ENCODE measurements around the gene SNCB.
"Not testable (repeated sequence)": the region's sequence is repeated elsewhere in the genome, so short reads cannot be mapped to it uniquely, and the experiment has no call there.

The SNCB gene

GRCh38 chr5:176606032-176606431 lies 24.3 kb downstream of the SNCB start:
- Histone ChIP-seq H3K27me3 (ENCODE audit: insufficient read depth, low read length, poor library complexity, severe bottlenecking) (no peaks in the 10 kb centered on the region), H3K4me1 (ENCODE audit: insufficient read depth, low read length, poor library complexity, severe bottlenecking) (no peaks in the 10 kb centered on the region), H3K9me2 (replicated peaks; ENCODE audit: low read depth, low read length) (no peaks in the 10 kb centered on the region), H3K9ac (ENCODE audit: low read depth, low read length, poor library complexity, severe bottlenecking) (no peak overlapping the region), H3K4me2 (ENCODE audit: low read depth, low read length, poor library complexity, severe bottlenecking) (no peak overlapping the region), H2AFZ (ENCODE audit: low read length) (no peak overlapping the region), H4K20me1 (ENCODE audit: insufficient read depth, low read length, poor library complexity, severe bottlenecking) (no peaks in the 10 kb centered on the region), H3K4me3 (ENCODE audit: low read length, poor library complexity, severe bottlenecking) (no peak overlapping the region), H3F3A (ENCODE audit: low read depth) (no peaks in the 10 kb centered on the region), H3K79me2 (ENCODE audit: insufficient read depth, low read length) (no peaks in the 10 kb centered on the region), H3K36me3 (ENCODE audit: insufficient read depth, low read length) (no peaks in the 10 kb centered on the region), H3K9me3 (ENCODE audit: insufficient read depth, low read depth, low read length) (no peaks in the 10 kb centered on the region)
- TF ChIP-seq EZH2phosphoT487 (IDR thresholded peaks at IDR 0.05; ENCODE audit: borderline replicate concordance): no peak
- TF ChIP-seq, protein P1, sequence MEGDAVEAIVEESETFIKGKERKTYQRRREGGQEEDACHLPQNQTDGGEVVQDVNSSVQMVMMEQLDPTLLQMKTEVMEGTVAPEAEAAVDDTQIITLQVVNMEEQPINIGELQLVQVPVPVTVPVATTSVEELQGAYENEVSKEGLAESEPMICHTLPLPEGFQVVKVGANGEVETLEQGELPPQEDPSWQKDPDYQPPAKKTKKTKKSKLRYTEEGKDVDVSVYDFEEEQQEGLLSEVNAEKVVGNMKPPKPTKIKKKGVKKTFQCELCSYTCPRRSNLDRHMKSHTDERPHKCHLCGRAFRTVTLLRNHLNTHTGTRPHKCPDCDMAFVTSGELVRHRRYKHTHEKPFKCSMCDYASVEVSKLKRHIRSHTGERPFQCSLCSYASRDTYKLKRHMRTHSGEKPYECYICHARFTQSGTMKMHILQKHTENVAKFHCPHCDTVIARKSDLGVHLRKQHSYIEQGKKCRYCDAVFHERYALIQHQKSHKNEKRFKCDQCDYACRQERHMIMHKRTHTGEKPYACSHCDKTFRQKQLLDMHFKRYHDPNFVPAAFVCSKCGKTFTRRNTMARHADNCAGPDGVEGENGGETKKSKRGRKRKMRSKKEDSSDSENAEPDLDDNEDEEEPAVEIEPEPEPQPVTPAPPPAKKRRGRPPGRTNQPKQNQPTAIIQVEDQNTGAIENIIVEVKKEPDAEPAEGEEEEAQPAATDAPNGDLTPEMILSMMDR (conservative IDR thresholded peaks at IDR 0.05; ENCODE audit: low read length): no peak

DNA sequence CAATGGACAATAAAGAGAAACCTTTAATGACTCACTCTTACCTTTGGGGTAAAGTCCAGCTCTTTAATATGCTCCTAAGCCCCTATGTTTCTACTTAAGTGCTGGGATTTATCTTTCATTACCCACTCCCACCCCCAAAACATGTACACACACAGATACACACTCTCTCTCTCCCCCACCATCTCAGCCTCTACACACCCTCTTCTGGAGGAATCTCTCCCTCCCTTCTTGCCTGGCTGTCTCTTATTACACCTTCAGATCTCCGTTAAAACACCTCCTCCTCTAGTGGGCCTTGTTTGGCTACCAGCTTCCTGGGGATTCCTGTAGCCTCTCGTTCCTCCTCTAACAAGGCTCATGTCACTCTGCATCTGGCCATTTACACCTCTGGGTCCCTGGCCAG lies 27.2 kb downstream of the SNCB start:
- H3K4me2 ChIP-seq (ENCODE audit: low read depth, low read length, poor library complexity, severe bottlenecking): no peak overlapping the region
- H3K27me3 ChIP-seq (ENCODE audit: insufficient read depth, low read length, poor library complexity, severe bottlenecking): no peaks in the 10 kb centered on the region
- H4K20me1 ChIP-seq (ENCODE audit: insufficient read depth, low read length, poor library complexity, severe bottlenecking): no peaks in the 10 kb centered on the region
- H3F3A ChIP-seq (ENCODE audit: low read depth): no peaks in the 10 kb centered on the region
- no peaks in the 10 kb centered on the region for H3K36me3 ChIP-seq (ENCODE audit: insufficient read depth, low read length)
- no peaks in the 10 kb centered on the region for H3K4me1 ChIP-seq (ENCODE audit: insufficient read depth, low read length, poor library complexity, severe bottlenecking)
- no peaks in the 10 kb centered on the region for H3K9me3 ChIP-seq (ENCODE audit: insufficient read depth, low read depth, low read length)
- H3K4me3 ChIP-seq (ENCODE audit: low read length, poor library complexity, severe bottlenecking): no peak overlapping the region
- H3K9ac ChIP-seq (ENCODE audit: low read depth, low read length, poor library complexity, severe bottlenecking): no peak overlapping the region
- no peaks in the 10 kb centered on the region for H3K9me2 ChIP-seq (replicated peaks; ENCODE audit: low read depth, low read length)
- TF ChIP-seq, protein P1 (conservative IDR thresholded peaks at IDR 0.05; ENCODE audit: low read length): no peak
- TF ChIP-seq EZH2phosphoT487 (IDR thresholded peaks at IDR 0.05; ENCODE audit: borderline replicate concordance): no peak
- no peaks in the 10 kb centered on the region for H3K79me2 ChIP-seq (ENCODE audit: insufficient read depth, low read length)
- H2AFZ ChIP-seq (ENCODE audit: low read length): no peak overlapping the region

DNA sequence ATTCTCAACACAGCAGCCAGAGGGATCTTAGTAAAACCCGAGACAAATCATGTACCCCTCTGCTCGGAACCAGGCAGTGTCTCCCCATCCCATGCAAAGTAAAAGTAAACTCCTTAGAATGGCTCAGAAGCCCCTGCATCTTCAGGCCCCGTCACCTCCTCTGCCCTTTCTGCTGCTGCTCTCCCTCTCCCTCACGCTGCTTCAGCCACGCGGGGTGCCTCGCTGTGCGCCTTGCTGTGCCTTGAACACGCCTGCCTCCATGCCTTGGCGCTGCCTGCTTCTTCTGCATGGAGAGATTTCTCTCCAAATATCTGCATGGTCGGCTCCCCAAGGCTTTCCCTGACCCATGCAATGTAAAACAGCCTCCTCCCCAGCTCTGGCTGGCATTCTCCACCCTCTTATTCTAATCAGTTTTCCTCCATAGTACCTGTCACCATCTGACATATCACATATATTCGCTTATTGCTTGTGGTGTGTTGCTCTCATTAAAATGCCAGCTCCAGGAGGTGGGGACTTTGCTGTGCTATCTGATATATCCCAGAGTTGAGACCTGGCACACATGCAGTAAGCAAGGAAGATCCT lies 28.3 kb downstream of the SNCB start:
- TF ChIP-seq, protein P1 (conservative IDR thresholded peaks at IDR 0.05; ENCODE audit: low read length): no peak
- TF ChIP-seq EZH2phosphoT487 (IDR thresholded peaks at IDR 0.05; ENCODE audit: borderline replicate concordance): no peak
- H3K4me2 ChIP-seq (ENCODE audit: low read depth, low read length, poor library complexity, severe bottlenecking): no peak overlapping the region
- no peak overlapping the region for H3K9ac ChIP-seq (ENCODE audit: low read depth, low read length, poor library complexity, severe bottlenecking)
- no peaks in the 10 kb centered on the region for H3K27me3 ChIP-seq (ENCODE audit: insufficient read depth, low read length, poor library complexity, severe bottlenecking)
- H3F3A ChIP-seq (ENCODE audit: low read depth): no peaks in the 10 kb centered on the region
- no peaks in the 10 kb centered on the region for H3K4me1 ChIP-seq (ENCODE audit: insufficient read depth, low read length, poor library complexity, severe bottlenecking)
- H3K4me3 ChIP-seq (ENCODE audit: low read length, poor library complexity, severe bottlenecking): no peak overlapping the region
- H2AFZ ChIP-seq (ENCODE audit: low read length): no peak overlapping the region
- no peaks in the 10 kb centered on the region for H3K36me3 ChIP-seq (ENCODE audit: insufficient read depth, low read length)
- no peaks in the 10 kb centered on the region for H4K20me1 ChIP-seq (ENCODE audit: insufficient read depth, low read length, poor library complexity, severe bottlenecking)
- no peaks in the 10 kb centered on the region for H3K9me2 ChIP-seq (replicated peaks; ENCODE audit: low read depth, low read length)
- no peaks in the 10 kb centered on the region for H3K79me2 ChIP-seq (ENCODE audit: insufficient read depth, low read length)
- no peaks in the 10 kb centered on the region for H3K9me3 ChIP-seq (ENCODE audit: insufficient read depth, low read depth, low read length)

DNA sequence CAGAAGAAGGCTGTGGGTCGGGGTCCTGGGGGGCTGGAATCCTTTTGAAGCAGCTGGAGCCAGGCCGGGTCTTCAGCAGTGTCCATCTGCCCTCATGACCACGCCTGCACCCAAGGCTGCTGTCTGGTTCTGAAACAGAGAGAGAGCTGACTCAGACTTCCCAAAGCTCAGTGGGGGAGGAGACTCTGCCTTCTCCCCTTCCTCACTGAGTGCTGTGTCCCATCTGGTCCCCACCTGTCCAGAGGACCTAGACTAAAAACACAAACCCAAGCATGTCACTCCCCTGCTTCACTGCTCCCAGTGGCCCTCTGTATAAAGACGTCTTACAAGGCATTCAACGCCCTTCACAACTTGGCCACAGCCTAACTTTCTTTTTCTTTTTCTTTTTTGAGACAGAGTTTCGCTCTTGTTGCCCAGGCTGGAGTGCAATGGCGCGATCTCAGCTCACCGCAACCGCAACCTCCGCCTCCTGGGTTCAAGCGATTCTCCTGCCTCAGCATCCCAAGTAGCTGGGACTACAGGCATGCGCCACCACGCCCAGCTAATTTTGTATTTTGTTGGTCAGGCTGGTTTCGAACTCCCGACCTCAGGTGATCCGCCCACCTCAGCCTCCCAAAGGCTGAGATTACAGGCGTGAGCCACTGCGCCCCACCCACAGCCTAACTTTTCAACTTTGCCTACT lies 30.4 kb downstream of the SNCB start:
- H3K36me3 ChIP-seq (ENCODE audit: insufficient read depth, low read length); H3K9me3 ChIP-seq (ENCODE audit: insufficient read depth, low read depth, low read length); H3F3A ChIP-seq (ENCODE audit: low read depth); H3K4me1 ChIP-seq (ENCODE audit: insufficient read depth, low read length, poor library complexity, severe bottlenecking); H3K9me2 ChIP-seq (replicated peaks; ENCODE audit: low read depth, low read length); H4K20me1 ChIP-seq (ENCODE audit: insufficient read depth, low read length, poor library complexity, severe bottlenecking); H3K79me2 ChIP-seq (ENCODE audit: insufficient read depth, low read length); H3K9ac ChIP-seq (ENCODE audit: low read depth, low read length, poor library complexity, severe bottlenecking); H3K4me2 ChIP-seq (ENCODE audit: low read depth, low read length, poor library complexity, severe bottlenecking); H2AFZ ChIP-seq (ENCODE audit: low read length); H3K27me3 ChIP-seq (ENCODE audit: insufficient read depth, low read length, poor library complexity, severe bottlenecking); H3K4me3 ChIP-seq (ENCODE audit: low read length, poor library complexity, severe bottlenecking): not testable (repeated sequence)

All from Loucy (cell line).